K562 (cell line): ENCODE measurements around the gene ANKDD1A. TPM values are rescaled to one million over a fixed set of nuclear protein-coding genes. Genes with fewer than 3 reads are reported as not detected.

Experiments
- ATAC-seq: fragments of 200-7000 bp; cut with Tn5 transposase; 3 replicates; pipeline ENCODE4 v1.9.1; 2020; ENCODE audit warnings: moderate library complexity
- BruUV-seq: library from RNA; stranded (reverse); fragments of 400-500 nt; replicated peaks from 2 replicates; lab custom pipeline; 2021; lab: Mats Ljungman, UMichigan
- CTCF ChIA-PET: fragments of 300-600 bp; formaldehyde crosslinking; extraction: SDS; loops from one replicate; lab custom pipeline; 2021; ENCODE audit warnings: low intra/inter-chr PET ratio; lab: Yijun Ruan, JAX
- POLR2A ChIA-PET: fragments of 300-600, 350-650 bp; sonication (Branson Sonifier 250); formaldehyde crosslinking; extraction: SDS; loops from one replicate; lab custom pipeline; 2021; ENCODE audit warnings: antibody characterized with exemption, inconsistent platforms; lab: Yijun Ruan, JAX
- DNase-seq, 4 experiments: peaks; one replicate each; pipeline versions ENCODE4 v3.0.0 to v3.0.0-alpha.2; 2011 to 2018; ENCODE audit warnings: low spot score in 3 of 4, mixed read lengths in 3 of 4; ENCODE audit errors: extremely low read depth in 1 of 4
- FAIRE-seq: peaks from 2 replicates; lab custom pipeline; 2011; peaks lifted over from hg19 to GRCh38; lab: Jason Lieb, UNC
- H2AFZ ChIP-seq: 2 replicates; pipeline ENCODE4 v1.6.0; 2011; ENCODE audit warnings: low read depth, low read length, control low read depth, inconsistent platforms
- H3K27ac ChIP-seq: fragments of 200-600 bp; 3 replicates; pipeline ENCODE4 v1.8.0; 2011; ENCODE audit warnings: low read depth, mild to moderate bottlenecking, control low read depth, inconsistent platforms, low read length, moderate library complexity, mixed read lengths; ENCODE audit errors: extremely low read depth
- H3K27me3 ChIP-seq, 2 experiments: fragments of 300-600 bp in 1 of 2; 2 replicates in 1 of 2; 3 replicates in 1 of 2; pipeline versions ENCODE4 v1.6.0 to v1.8.0; 2011; ENCODE audit warnings: inconsistent platforms in 2 of 2, low read length in 2 of 2, mild to moderate bottlenecking in 1 of 2, mixed read lengths in 1 of 2, moderate library complexity in 1 of 2; ENCODE audit not compliant: control insufficient read depth in 2 of 2, insufficient read depth in 2 of 2
- H3K36me3 ChIP-seq: fragments of 300-600 bp; 3 replicates; pipeline ENCODE4 v1.8.0; 2011; ENCODE audit warnings: mild to moderate bottlenecking, low read length, inconsistent platforms; ENCODE audit not compliant: control insufficient read depth, insufficient read depth
- H3K4me1 ChIP-seq, 2 experiments: fragments of 200-600 bp in 1 of 2; replicated peaks in 1 of 2; 2 replicates in 1 of 2; 3 replicates in 1 of 2; pipeline versions ENCODE4 v1.5.1 to v1.8.0; 2011; ENCODE audit warnings: inconsistent platforms in 2 of 2, low read length in 2 of 2, mild to moderate bottlenecking in 1 of 2, mixed read lengths in 1 of 2, moderate library complexity in 1 of 2; ENCODE audit not compliant: control insufficient read depth in 2 of 2, insufficient read depth in 2 of 2
- H3K4me2 ChIP-seq: 2 replicates; pipeline ENCODE4 v1.6.1; 2011; ENCODE audit warnings: low read length, control low read depth, inconsistent platforms, mixed read lengths; ENCODE audit not compliant: insufficient read depth
- H3K4me3 ChIP-seq: fragments of 200-600 bp; sonication (generic), shearing (Covaris generic); 2 replicates; pipeline ENCODE4 v1.5.1; 2016; ENCODE audit warnings: control low read depth, inconsistent platforms
- H3K79me2 ChIP-seq: fragments of 200-600 bp; 3 replicates; pipeline ENCODE4 v1.8.0; 2011; ENCODE audit warnings: low read length, inconsistent platforms; ENCODE audit not compliant: control insufficient read depth, insufficient read depth
- H3K9ac ChIP-seq, 2 experiments: 2 replicates each; pipeline versions ENCODE4 v1.6.0 to v1.6.1; 2011; ENCODE audit warnings: low read depth in 2 of 2, low read length in 2 of 2, control low read depth in 1 of 2, inconsistent platforms in 1 of 2, mild to moderate bottlenecking in 1 of 2, mixed read lengths in 1 of 2; ENCODE audit not compliant: insufficient read depth in 1 of 2
- H3K9me1 ChIP-seq: one replicate; pipeline ENCODE4 v1.6.0; 2011; ENCODE audit warnings: inconsistent platforms, mild to moderate bottlenecking, low read length, moderate library complexity; ENCODE audit not compliant: control insufficient read depth, insufficient read depth
- H3K9me3 ChIP-seq: replicated peaks from 2 replicates; pipeline ENCODE4 v1.5.1; 2011; ENCODE audit warnings: low read depth, low read length, inconsistent platforms; ENCODE audit not compliant: control insufficient read depth, insufficient read depth
- H4K20me1 ChIP-seq: replicated peaks from 2 replicates; pipeline ENCODE4 v1.6.1; 2011; ENCODE audit warnings: low read length, inconsistent platforms, mixed read lengths; ENCODE audit not compliant: control insufficient read depth, insufficient read depth
- ESRRB ChIP-seq: fragments of 250-450 bp; sonication (Bioruptor Pico); IDR thresholded peaks from 2 replicates; pipeline ENCODE4 v1.5.0; 2020; ENCODE audit warnings: mild to moderate bottlenecking, moderate library complexity, borderline replicate concordance
- FOXO4 ChIP-seq: fragments of 450-650 bp; formaldehyde crosslinking; IDR thresholded peaks from 2 replicates; pipeline ENCODE4 v1.4.0; 2020; ENCODE audit warnings: mild to moderate bottlenecking, moderate library complexity
- IRF1 ChIP-seq: sonication (generic); formaldehyde crosslinking; IDR thresholded peaks from 2 replicates; pipeline ENCODE4 v1.8.0; 2022; ENCODE audit warnings: missing genetic modification reagents, mild to moderate bottlenecking, borderline replicate concordance
- KLF13 ChIP-seq: fragments of 450-650 bp; IDR thresholded peaks from 2 replicates; pipeline ENCODE4 v1.6.1; 2016; ENCODE audit warnings: missing genetic modification characterization, low read depth, mild to moderate bottlenecking, missing compliant biosample characterization, moderate library complexity, borderline replicate concordance
- LCOR ChIP-seq: sonication (generic); formaldehyde crosslinking; IDR thresholded peaks from 2 replicates; pipeline ENCODE4 v1.8.0; 2022; ENCODE audit warnings: mild to moderate bottlenecking, missing genetic modification reagents
- PCBP2 ChIP-seq: fragments of 200-400 bp; formaldehyde crosslinking; IDR thresholded peaks from 2 replicates; pipeline ENCODE4 v1.6.1; 2018; ENCODE audit warnings: low read length, low read depth, mild to moderate bottlenecking, moderate library complexity; ENCODE audit not compliant: poor library complexity, severe bottlenecking
- RHOXF2B ChIP-seq: fragments of 250-450 bp; sonication (Bioruptor Pico); conservative IDR thresholded peaks from 2 replicates; pipeline ENCODE4 v1.5.1; 2021
- SMAD1 ChIP-seq: fragments of 150-350 bp; IDR thresholded peaks from 2 replicates; pipeline ENCODE4 v1.6.1; 2014; ENCODE audit warnings: low read length, low read depth; ENCODE audit not compliant: partially characterized antibody
- SMC3 ChIP-seq: conservative IDR thresholded peaks from 2 replicates; pipeline ENCODE4 v1.6.1; 2011; ENCODE audit warnings: low read depth, low read length, improper control_type of control experiment; ENCODE audit not compliant: insufficient read depth
- STAT6 ChIP-seq: sonication (generic); formaldehyde crosslinking; IDR thresholded peaks from 2 replicates; pipeline ENCODE4 v1.8.1; 2023; ENCODE audit warnings: mild to moderate bottlenecking, missing genetic modification reagents
- ZBTB1 ChIP-seq: sonication (generic); formaldehyde crosslinking; IDR thresholded peaks from 2 replicates; pipeline ENCODE4 v1.8.1; 2023; ENCODE audit warnings: missing genetic modification reagents, low read depth, mild to moderate bottlenecking, borderline replicate concordance
- ZNF174 ChIP-seq: fragments of 250-450 bp; sonication (Bioruptor Pico); IDR thresholded peaks from 2 replicates; pipeline ENCODE4 v1.4.0; 2020; ENCODE audit warnings: mild to moderate bottlenecking
- ZNF263 ChIP-seq: sonication (generic); formaldehyde crosslinking; IDR thresholded peaks from 2 replicates; pipeline ENCODE4 v1.8.0; 2022; ENCODE audit warnings: mild to moderate bottlenecking, missing genetic modification reagents, borderline replicate concordance
- WGBS: fragments of 100-300 bp; shearing (Covaris generic); methylation state at CpG from one replicate; pipeline ENCODE4 v1.1.6; 2016; ENCODE audit warnings: low coverage, mixed read lengths; ENCODE audit not compliant: insufficient coverage; ENCODE audit errors: missing lambda C conversion rate; 5-methylcytosine and 5-hydroxymethylcytosine counted together
- in situ Hi-C: fragments of 300-500 bp; cut with MboI; formaldehyde crosslinking; loops from 4 replicates; pipeline ENCODE4 v1.15.0; 2018; ENCODE audit warnings: inconsistent platforms, mixed read lengths
- intact Hi-C: fragments of 100-400 bp; cut with micrococcal nuclease; formaldehyde crosslinking; loops from 2 replicates; pipeline ENCODE4 v1.14.2; 2022
- polyA plus RNA-seq, 8 experiments: library from polyadenylated mRNA; depleted of rRNA in 4 of 8; stranded (reverse) in 5 of 8; unstranded in 3 of 8; fragments of >200 nt; fragmentation: Nextera tagmentation in 2 of 8; fragmentation: Illumina TruSeq in 1 of 8; extraction: Ambion mirVana in 2 of 8; extraction: Trizol in 1 of 8; gene quantifications; 2 replicates each; pipeline versions ENCODE4 v1.2.1 to v1.2.3, GENCODE V29; 2011 to 2014; ENCODE audit warnings: inconsistent platforms in 1 of 8, missing spikeins in 1 of 8
- total RNA-seq, 7 experiments: library from RNA; depleted of rRNA in 6 of 7; stranded (reverse); fragments of >200 nt in 6 of 7; fragmentation: Illumina TruSeq in 2 of 7; extraction: Trizol in 2 of 7; gene quantifications; 2 replicates each; pipeline versions ENCODE4 v1.2.1 to v1.2.3, GENCODE V29; 2011 to 2021; ENCODE audit warnings: low replicate concordance in 1 of 7

ANKDD1A gene
- total and polyA plus RNA-seq, 9 of the 15 experiments (the other 6 are each of a cell fraction or from before 2014, with no cell fraction given): 0.08 to 0.80 (median 0.43) TPM

DNA sequence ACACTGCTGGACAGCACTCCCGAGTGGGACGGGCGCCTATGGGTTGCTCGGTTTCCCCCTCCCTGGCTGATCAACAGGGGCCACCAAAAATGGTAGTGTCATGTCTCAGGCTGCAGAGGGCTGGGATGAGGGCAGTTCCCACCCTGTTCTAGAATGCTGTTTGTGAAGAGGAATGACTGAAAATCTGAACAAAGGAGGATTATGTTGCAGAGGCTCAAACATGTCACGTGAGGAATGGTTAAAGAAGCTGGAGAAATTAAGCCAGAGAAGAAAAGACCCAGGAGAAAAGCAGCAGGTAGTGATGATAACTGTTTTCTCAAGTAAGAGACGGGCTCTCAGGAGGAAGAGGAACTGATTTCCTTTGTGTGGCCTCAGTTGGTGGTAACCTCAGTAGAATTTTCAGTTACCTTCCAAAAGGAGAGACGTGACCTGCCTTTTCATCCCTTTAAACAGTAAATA is 67.6 kb downstream of the ANKDD1A start:
- POLR2A ChIA-PET: interaction anchor here (1.5 kb wide), 1 partner anchor 8 kb away, joined by 5 read pairs; no protein-coding TSS in a partner anchor
- H3K4me3 ChIP-seq: no peak overlapping the region
- intact Hi-C loops: no loop called here
- TF ChIP-seq STAT6 (no peak), ZBTB1 (CRISPR knock-in tag) (no peak), PCBP2 (no peak), KLF13 (no peak), LCOR (no peak), ZNF263 (no peak), FOXO4 (CRISPR knock-in tag) (no peak), SMC3 (no peak), SMAD1 (no peak), RHOXF2B (CRISPR knock-in tag) (no peak), ZNF174 (CRISPR knock-in tag) (no peak), IRF1 (CRISPR knock-in tag) (no peak), ESRRB (CRISPR knock-in tag) (no peak)

More for the DNA sequence above, 67.6 kb downstream of the ANKDD1A start:
- DNase-seq: no peak
- no peak for ATAC-seq
- H4K20me1 ChIP-seq: no peaks in the 10 kb centered on the region
- H3K79me2 ChIP-seq: no peaks in the 10 kb centered on the region
- no peaks in the 10 kb centered on the region for H3K9me3 ChIP-seq
- H3K36me3 ChIP-seq: peaks cover 59% of the 10 kb centered on the region
- no peak overlapping the region for H3K4me2 ChIP-seq
- no peaks in the 10 kb centered on the region for H3K4me1 ChIP-seq
- BruUV-seq: no TSS peak
- H3K9ac ChIP-seq: no peak overlapping the region; a peak in 1 of 4 replicates
- no peak overlapping the region for H2AFZ ChIP-seq
- 76% methylated on average over 7 of the region's 7 CpGs for WGBS
- H3K27ac ChIP-seq: no peak overlapping the region
- FAIRE-seq: no peak
- no peaks in the 10 kb centered on the region for H3K9me1 ChIP-seq
- H3K27me3 ChIP-seq: no peaks in the 10 kb centered on the region
- in situ Hi-C loops: no loop called here
- CTCF ChIA-PET: no interaction called here
